C4-2B (cell line): ENCODE data around the gene ZPR1.

Experiments
- CTCF ChIP-seq: fragments of 450-650 bp; conservative IDR thresholded peaks from 2 replicates; pipeline ENCODE4 v1.5.1; 2017; ENCODE audit warnings: mild to moderate bottlenecking
- ZFX ChIP-seq: fragments of 450-650 bp; IDR thresholded peaks from 2 replicates; pipeline ENCODE4 v1.6.1; 2017

GRCh38 chr11:116835042-116835772 is 47.4 kb upstream of the ZPR1 start:
- TF ChIP-seq CTCF = no peak
- no peak for TF ChIP-seq ZFX
